OCI-LY1 (cell line): ENCODE measurements around the gene TWSG1.

ENCODE experiments used
- CTCF ChIP-seq: fragments of 200-600 bp; sonication (generic), shearing (Covaris generic); IDR thresholded peaks from 2 replicates; pipeline ENCODE4 v1.5.1; 2017; ENCODE audit warnings: mild to moderate bottlenecking, antibody characterized with exemption, low read length, moderate library complexity, mixed read lengths
- EZH2 ChIP-seq: fragments of 200-600 bp; sonication (generic), shearing (Covaris generic); IDR thresholded peaks from 2 replicates; pipeline ENCODE4 v1.8.0; 2017; ENCODE audit warnings: borderline replicate concordance, mixed run types, mild to moderate bottlenecking, antibody characterized with exemption, low read length, moderate library complexity, mixed read lengths

GRCh38 chr18:9421096-9421900 lies 86.7 kb downstream of the TWSG1 start:
- TF ChIP-seq CTCF, result no peak
- TF ChIP-seq EZH2, result no peak
